Inflammatory macrophage treated with lipopolysaccharide for 4 hours (primary cell): Measurements from ENCODE around the gene NOTCH1.
A peak's percentile ranks its signal among the peaks of the same experiment; 100 is the strongest.

Source experiments
- DNase-seq: peaks from one replicate; pipeline ENCODE4 v3.0.0-alpha.2; 2020

Gene NOTCH1

GRCh38 chr9:136499935-136500910 is 45.6 kb downstream of the NOTCH1 start:
- no peak for DNase-seq

DNA sequence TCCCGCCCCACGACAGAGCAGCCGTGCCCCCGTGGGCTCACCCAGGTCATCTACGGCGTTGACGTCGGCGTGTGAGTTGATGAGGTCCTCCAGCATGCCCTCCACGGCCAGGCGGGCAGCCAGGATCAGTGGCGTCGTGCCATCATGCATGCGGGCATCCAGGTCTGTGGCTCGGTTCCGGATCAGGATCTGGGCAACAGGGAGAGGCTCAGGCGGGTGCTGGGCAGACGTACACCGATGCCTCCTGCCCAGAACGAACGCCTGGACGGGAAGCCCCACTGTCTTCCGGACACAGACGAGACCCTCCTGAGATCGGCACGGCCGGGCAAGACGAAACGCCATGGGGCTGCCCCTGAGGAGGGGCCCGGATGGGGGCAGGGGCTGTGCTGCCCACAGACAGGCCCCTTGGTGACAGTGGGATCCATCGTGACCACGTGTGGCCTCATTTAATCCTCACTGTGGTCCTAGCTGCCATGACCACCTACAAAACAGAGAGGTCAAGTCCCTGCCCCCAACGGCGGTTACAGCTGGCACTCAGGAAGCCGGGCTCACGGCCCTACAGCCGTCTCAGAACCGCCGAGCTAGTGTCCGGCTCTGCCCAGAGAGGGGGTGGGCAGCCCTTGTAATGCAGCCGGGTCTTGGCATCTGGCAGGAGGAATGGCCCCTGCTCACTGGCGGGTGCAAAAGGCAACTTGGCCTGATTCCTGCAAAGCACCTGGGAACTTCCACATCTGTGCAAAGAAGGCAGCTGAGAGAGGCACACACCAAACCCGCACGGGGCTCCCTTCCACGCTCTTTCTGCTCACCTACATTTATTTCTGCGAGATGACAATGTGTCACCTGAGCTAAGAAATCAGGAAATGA is 46.5 kb downstream of the NOTCH1 start:
- DNase-seq: no peak

GRCh38 chr9:136497916-136498695 is 47.7 kb downstream of the NOTCH1 start:
- no peak for DNase-seq

GRCh38 chr9:136496801-136497620 is 48.8 kb downstream of the NOTCH1 start:
- no peak for DNase-seq

DNA sequence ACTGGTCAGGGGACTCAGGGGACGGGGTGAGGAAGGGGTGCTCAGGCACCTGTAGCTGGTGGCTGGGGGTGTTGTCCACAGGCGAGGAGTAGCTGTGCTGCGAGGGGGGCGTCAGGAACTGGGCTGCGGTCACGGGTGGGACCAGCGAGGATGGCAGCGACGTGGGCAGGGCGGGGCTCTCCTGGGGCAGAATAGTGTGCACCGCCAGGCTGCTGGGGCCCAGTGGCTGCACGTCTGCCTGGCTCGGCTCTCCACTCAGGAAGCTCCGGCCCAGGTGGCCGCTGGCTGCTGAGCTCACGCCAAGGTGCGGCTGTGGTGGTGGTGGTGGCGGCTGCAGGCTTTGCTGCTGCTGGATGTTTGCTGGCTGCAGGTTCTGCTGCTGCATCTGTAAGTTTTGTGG is 49.7 kb downstream of the NOTCH1 start:
- no peak for DNase-seq

DNA sequence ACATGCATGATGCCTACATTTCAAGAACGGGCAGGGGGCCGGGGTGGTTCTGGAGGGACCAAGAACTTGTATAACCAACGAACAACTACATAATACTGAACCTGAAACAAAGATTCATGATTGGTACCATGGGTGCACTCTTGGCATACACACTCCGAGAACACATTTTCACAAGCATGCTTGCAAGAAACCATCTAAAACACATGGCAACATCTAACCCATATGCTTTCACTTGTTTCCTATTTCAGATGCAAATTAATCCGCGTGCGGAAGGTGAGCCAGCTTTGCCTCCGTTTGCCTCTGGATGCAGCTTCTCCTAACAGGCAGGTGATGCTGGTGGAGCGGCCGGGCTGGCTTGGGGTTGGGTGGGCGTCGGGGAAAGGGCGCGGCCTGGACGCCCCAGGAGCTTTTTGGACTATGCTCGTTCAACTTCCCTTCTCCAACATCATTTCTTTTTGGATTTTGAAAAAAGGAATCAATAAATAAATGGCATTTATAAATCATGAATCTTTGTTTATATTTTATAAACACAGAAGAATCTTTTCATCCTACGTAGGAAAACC is 50.5 kb downstream of the NOTCH1 start:
- no peak for DNase-seq

GRCh38 chr9:136494531-136495215 is 51.2 kb downstream of the NOTCH1 start:
- DNase-seq: no peak

DNA sequence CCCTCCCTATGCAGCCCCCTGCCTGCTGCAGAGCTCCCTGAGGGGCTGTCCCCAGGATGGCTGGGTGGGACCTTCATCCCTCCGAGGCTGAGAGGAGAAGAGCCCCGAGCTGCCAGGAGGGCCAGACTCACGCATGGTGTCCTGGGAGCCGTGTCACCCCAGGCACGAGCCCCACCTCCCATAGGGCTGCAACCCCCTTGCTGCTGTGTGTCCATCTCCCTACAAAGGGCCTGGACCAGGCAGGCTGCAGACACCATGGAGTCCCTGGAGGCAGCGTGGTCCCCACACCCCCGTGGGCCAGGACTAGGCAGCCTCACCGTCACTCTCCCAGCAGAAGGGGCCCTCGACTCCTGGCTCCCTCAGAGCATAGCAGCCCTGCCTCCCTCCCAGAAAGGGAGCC is 51.8 kb downstream of the NOTCH1 start:
- DNase-seq: no peak

DNA sequence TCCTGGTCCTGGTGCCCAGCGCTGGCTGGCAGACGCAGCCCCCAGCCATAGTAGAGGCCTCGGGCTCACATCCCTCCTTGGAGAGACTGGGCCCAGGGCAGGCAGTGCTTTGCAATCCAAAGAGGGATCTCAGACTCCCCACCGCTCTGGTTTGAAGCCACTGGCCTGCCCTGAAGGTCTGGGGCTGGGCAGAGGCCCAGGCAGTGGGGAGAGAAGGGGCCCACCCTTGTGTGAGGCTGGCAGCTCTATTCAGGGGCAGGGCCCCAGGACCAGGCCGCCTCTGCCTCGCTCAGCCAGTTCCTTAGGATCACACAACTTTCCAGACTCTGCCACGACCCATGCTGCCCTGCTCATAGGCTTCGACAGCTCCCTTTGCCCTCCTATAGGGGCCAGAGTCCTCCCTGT is 52.3 kb downstream of the NOTCH1 start:
- DNase-seq: no peak

- DNase-seq: no peak
Measured at GRCh38 chr9:136492978-136493522, 52.8 kb downstream of the NOTCH1 start.

GRCh38 chr9:136489731-136490130 is 56.1 kb downstream of the NOTCH1 start:
- no peak for DNase-seq

GRCh38 chr9:136488247-136489214 is 57.3 kb downstream of the NOTCH1 start:
- DNase-seq: peak; percentile 47

GRCh38 chr9:136487672-136488071 is 58.2 kb downstream of the NOTCH1 start:
- DNase-seq: no peak

DNA sequence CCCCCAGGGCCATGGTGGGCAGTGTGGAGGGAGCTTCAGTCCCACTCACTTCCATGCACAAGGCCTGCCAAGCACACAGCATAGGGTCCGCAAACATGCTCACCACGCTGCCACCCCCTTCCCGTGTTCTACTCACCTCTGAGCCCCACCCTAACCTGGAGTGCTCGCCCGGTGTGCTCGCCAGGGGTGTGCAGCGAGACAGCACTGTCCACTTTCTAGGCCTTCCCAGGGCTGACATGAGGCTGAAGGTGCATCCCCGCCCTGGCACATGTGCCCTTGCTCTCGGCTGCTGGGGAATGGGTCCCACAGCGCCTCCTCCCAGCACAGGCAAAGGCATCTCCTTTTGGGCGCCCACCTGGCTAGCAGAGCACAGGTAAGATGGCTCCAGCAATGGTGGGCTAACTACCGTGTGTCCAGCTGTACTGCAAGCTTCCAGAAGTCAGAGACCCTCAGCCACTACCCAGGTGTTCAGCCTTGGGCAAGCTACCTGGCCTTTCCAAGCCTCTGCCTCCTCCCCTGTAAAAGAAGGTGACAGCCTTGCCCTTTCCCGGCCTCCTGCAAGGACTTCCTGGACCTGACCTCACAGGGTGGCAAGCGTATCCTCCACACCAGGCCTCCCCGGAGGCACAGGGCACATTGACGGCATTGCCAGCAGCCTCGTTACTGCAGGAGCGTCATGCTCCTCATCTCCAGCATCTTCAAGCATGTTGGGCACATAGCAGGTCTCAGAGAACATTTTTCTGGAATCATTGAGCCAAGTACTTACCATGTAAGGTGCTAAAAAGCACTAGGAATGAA is 58.8 kb downstream of the NOTCH1 start:
- no peak for DNase-seq

GRCh38 chr9:136486131-136486530 is 59.7 kb downstream of the NOTCH1 start:
- DNase-seq: no peak

DNA sequence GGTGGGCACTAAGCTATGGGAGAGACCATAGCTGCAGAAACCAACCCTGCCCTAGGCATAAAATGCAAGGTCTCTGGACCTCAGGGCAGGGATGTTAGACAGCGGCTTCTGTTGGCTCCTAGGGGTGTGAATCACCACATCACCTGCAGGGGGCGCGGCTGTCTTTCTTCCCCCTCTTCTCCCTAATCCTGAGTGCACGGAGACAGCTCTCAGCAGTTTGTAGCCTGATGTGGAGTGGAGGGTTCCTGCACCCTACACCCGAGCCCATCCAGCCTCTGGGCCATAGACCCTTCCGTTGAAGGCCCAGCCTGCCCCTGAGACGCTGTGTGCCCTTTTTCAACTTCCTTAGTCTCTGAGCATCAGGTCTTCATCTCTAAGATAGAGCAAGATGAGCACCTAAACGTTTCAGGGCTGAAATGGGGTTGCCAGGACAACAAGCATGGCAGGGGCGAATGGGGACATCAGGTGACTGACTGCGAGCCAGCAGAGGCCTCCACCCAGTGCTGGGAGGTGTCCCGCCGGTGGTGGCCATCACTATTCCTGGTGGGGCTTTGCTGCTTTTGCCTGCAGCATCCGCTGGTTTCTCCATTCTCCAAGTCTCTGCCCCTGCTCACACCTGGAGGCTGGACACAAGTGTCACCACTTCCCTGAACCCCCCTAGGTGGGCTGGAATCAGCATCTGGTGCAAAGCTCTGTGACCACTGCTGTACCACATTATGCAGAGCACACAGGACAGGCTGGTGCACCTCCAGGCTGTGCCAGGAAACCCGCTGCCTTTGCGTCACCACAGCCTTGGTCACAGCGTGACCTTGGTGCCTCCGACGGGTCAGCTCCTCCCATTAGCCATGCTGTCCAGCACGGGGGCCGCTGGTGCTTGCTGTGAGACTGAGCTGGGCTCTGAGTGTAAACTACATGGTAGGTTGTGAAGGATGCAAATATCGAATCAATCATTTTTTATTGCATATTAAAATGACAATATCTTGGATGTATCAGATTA is 60.5 kb downstream of the NOTCH1 start:
- peak; percentile 76 for DNase-seq
